ENCODE data around the gene B3GNT9. TPM values are rescaled to one million over a fixed set of nuclear protein-coding genes. Genes with fewer than 3 reads are reported as not detected.

Gene B3GNT9
- total RNA-seq, 2 donors from 2014 or later, result 7.2 to 11.0 TPM

DNA sequence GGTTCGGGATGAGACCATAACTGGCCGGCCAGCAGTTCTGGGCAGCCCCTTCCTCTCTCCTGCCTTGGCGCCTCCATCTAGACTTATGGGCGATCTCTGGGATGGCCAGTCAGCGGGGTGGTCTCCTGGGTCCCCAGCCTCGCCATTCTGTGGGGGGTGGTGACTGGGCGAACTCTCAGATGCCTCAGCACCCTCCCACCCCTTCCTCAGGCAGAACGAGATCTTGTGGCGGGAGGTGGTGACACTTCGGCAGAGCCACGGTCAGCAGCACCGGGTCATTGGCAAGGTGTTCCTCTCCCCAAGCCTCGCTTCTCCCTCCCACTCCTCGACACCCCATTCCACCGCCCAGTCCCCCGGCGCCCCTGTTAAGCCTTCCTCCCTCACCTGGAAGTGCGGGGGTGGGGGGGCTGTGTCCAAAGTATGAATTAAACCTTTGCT lies 15.3 kb upstream of the B3GNT9 start:
- Mint-ChIP-seq H3K9me3 (peaks cover under 1% of the 10 kb centered on the region), H3K4me3 (no peak overlapping the region), H3K27ac (no peak overlapping the region), H3K27me3 (ENCODE audit: insufficient read depth) (peaks cover 93% of the 10 kb centered on the region), H3K36me3 (ENCODE audit: low read depth) (no peaks in the 10 kb centered on the region), H3K4me1 (peaks cover 9% of the 10 kb centered on the region)
- Histone ChIP-seq H3K9ac (ENCODE audit: extremely low read depth, low read length, poor library complexity, severe bottlenecking) (no peak overlapping the region), H3K27ac (ENCODE audit: low read depth, low read length) (no peak overlapping the region), H3K4me1 (ENCODE audit: control insufficient read depth, insufficient read depth, low read length) (no peaks in the 10 kb centered on the region), H3K36me3 (ENCODE audit: control insufficient read depth, insufficient read depth, low read length) (no peaks in the 10 kb centered on the region), H3K9me3 (ENCODE audit: control insufficient read depth, low read length) (no peaks in the 10 kb centered on the region), H3K4me3 (ENCODE audit: low read length) (no peak overlapping the region), H3K27me3 (ENCODE audit: control insufficient read depth, insufficient read depth, low read length, poor library complexity, severe bottlenecking) (peaks cover 91% of the 10 kb centered on the region)
- WGBS, 2 experiments (ENCODE audit: insufficient coverage in 1 of 2, insufficient read length in 1 of 2), result 0 to 38% methylated on average over 1 to 16 of the region's 18 CpGs
- DNase-seq, result peak; percentile 51
- TF ChIP-seq, protein P1, sequence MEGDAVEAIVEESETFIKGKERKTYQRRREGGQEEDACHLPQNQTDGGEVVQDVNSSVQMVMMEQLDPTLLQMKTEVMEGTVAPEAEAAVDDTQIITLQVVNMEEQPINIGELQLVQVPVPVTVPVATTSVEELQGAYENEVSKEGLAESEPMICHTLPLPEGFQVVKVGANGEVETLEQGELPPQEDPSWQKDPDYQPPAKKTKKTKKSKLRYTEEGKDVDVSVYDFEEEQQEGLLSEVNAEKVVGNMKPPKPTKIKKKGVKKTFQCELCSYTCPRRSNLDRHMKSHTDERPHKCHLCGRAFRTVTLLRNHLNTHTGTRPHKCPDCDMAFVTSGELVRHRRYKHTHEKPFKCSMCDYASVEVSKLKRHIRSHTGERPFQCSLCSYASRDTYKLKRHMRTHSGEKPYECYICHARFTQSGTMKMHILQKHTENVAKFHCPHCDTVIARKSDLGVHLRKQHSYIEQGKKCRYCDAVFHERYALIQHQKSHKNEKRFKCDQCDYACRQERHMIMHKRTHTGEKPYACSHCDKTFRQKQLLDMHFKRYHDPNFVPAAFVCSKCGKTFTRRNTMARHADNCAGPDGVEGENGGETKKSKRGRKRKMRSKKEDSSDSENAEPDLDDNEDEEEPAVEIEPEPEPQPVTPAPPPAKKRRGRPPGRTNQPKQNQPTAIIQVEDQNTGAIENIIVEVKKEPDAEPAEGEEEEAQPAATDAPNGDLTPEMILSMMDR (conservative IDR thresholded peaks at IDR 0.05), result no peak

DNA sequence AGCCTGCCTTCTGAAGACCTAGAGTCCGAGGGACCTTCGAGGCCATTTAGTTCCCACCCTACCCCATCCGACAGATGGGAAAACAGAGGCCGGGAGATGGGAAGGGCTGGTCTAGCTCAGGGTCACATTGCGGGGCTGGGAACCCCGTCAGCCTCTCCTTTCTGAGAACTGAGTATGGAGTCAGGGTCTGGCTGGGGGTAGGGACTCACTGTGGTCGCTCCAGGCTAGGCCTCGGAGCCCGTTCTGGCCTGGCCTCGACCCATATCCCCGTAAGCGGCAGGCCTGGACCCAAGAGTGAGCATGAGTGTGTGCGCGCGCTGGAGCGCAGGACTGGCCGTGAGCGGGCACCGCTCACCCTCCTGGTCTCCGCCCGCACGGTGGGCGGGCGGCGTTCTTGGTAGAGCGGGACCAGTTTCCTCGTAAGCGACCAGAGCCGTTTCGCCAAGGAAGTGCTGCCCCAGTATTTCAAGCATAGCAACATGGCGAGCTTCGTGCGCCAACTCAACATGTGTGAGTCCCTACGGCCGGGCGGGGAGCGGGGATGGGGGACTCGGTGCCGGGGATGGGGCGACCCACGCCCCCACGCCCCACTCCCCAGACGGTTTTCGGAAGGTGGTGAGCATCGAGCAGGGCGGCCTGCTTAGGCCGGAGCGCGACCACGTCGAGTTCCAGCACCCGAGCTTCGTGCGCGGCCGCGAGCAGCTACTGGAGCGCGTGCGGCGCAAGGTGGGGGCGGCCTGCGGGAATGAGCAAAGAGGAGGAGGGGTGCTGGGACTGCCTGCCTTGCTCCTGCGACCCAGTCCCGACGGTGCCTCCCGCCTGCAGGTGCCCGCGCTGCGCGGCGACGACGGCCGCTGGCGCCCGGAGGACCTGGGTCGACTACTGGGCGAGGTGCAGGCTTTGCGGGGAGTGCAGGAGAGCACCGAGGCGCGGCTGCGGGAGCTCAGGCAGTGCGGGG lies 14.6 kb upstream of the B3GNT9 start:
- H3K27ac Mint-ChIP-seq, result no peak overlapping the region
- H3K4me1 Mint-ChIP-seq, result peaks cover 4% of the 10 kb centered on the region
- H3K9me3 Mint-ChIP-seq, result peaks cover 2% of the 10 kb centered on the region
- WGBS, 2 experiments (ENCODE audit: insufficient coverage in 1 of 2, insufficient read length in 1 of 2), result 7 to 9% methylated on average over 22 to 84 of the region's 85 CpGs
- no peak overlapping the region for H3K4me3 Mint-ChIP-seq
- no peak overlapping the region for H3K4me3 ChIP-seq (ENCODE audit: low read length)
- no peak overlapping the region for H3K9ac ChIP-seq (ENCODE audit: extremely low read depth, low read length, poor library complexity, severe bottlenecking)
- DNase-seq, result peak; percentile 76
- H3K27me3 ChIP-seq (ENCODE audit: control insufficient read depth, insufficient read depth, low read length, poor library complexity, severe bottlenecking), result peaks cover 97% of the 10 kb centered on the region
- H3K4me1 ChIP-seq (ENCODE audit: control insufficient read depth, insufficient read depth, low read length), result no peaks in the 10 kb centered on the region
- no peaks in the 10 kb centered on the region for H3K9me3 ChIP-seq (ENCODE audit: control insufficient read depth, low read length)
- H3K36me3 ChIP-seq (ENCODE audit: control insufficient read depth, insufficient read depth, low read length), result no peaks in the 10 kb centered on the region
- H3K27ac ChIP-seq (ENCODE audit: low read depth, low read length), result no peak overlapping the region
- TF ChIP-seq, protein P1 (conservative IDR thresholded peaks at IDR 0.05), result no peak
- no peaks in the 10 kb centered on the region for H3K36me3 Mint-ChIP-seq (ENCODE audit: low read depth)
- peaks cover 95% of the 10 kb centered on the region for H3K27me3 Mint-ChIP-seq (ENCODE audit: insufficient read depth)

DNA sequence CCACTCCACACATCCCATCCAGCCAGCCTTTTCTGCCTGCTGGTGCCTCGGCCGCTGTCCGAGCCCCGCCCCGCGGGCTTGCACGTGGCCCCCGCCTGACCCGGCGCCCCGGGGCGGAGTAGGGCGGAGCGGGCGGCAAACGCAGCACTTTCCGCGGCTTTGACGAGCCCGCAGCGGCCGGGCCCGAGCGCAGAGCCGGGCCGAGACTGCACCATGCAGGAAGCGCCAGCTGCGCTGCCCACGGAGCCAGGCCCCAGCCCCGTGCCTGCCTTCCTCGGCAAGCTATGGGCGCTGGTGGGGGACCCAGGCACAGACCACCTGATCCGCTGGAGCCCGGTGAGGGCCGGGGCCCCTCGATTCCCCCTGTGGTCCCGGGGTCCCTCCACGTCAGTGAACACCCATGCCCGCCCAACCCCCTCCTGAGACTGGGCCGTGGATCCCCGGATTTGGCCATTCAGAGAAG lies 13.8 kb upstream of the B3GNT9 start, which contains the start of gene HSF4:
TSS of gene HSF4 (plus strand) at position 147 of the 463 bp plus-strand sequence. CDS start at position 214, 67 bp downstream.
- no peaks in the 10 kb centered on the region for H3K36me3 ChIP-seq (ENCODE audit: control insufficient read depth, insufficient read depth, low read length)
- peak within 1 kb of the TSS; percentile 66 for H3K4me3 ChIP-seq (ENCODE audit: low read length)
- no peak within 1 kb of the TSS for H3K9ac ChIP-seq (ENCODE audit: extremely low read depth, low read length, poor library complexity, severe bottlenecking)
- no peaks in the 10 kb centered on the region for H3K36me3 Mint-ChIP-seq (ENCODE audit: low read depth)
- DNase-seq, result peak; percentile 69
- H3K9me3 Mint-ChIP-seq, result peaks cover 2% of the 10 kb centered on the region
- no peaks in the 10 kb centered on the region for H3K4me1 Mint-ChIP-seq
- no peaks in the 10 kb centered on the region for H3K4me1 ChIP-seq (ENCODE audit: control insufficient read depth, insufficient read depth, low read length)
- H3K9me3 ChIP-seq (ENCODE audit: control insufficient read depth, low read length), result no peaks in the 10 kb centered on the region
- peak within 1 kb of the TSS; percentile 21 for H3K4me3 Mint-ChIP-seq
- peaks cover 100% of the 10 kb centered on the region for H3K27me3 ChIP-seq (ENCODE audit: control insufficient read depth, insufficient read depth, low read length, poor library complexity, severe bottlenecking)
- 5 to 10% methylated on average over 12 to 41 of the region's 41 CpGs for WGBS, 2 experiments (ENCODE audit: insufficient coverage in 1 of 2, insufficient read length in 1 of 2)
- H3K27me3 Mint-ChIP-seq (ENCODE audit: insufficient read depth), result peaks cover 98% of the 10 kb centered on the region
- no peak within 1 kb of the TSS for H3K27ac ChIP-seq (ENCODE audit: low read depth, low read length)
- TF ChIP-seq, protein P1 (conservative IDR thresholded peaks at IDR 0.05), result no peak
- no peak within 1 kb of the TSS for H3K27ac Mint-ChIP-seq
